ENCODE results near the gene DNAJC5G. TPM values are rescaled to one million over a fixed set of nuclear protein-coding genes. Genes with fewer than 3 reads are reported as not detected.

Gene DNAJC5G
- polyA plus RNA-seq, 3 donors, result not detected

- Histone ChIP-seq H3K4me1 (ENCODE audit: control insufficient read depth in 1 of 2, insufficient read depth in 2 of 2, low read length in 2 of 2) (peaks cover 26 to 38% of the 10 kb centered on the region in 2 donors), H3K27me3 (ENCODE audit: control insufficient read depth in 2 of 2, insufficient read depth in 2 of 2, low read length in 2 of 2) (peaks cover 60 to 73% of the 10 kb centered on the region in 2 donors), H3K4me2 (replicated peaks; ENCODE audit: extremely low read depth, low read length, poor library complexity, severe bottlenecking) (peak overlapping the region; percentile 96), H3K9ac (ENCODE audit: insufficient read depth, low read length, poor library complexity, severe bottlenecking) (no peak overlapping the region), H2AFZ (ENCODE audit: insufficient read depth, low read depth, low read length, poor library complexity, severe bottlenecking) (peak overlapping the region; percentile 84), H3K79me2 (ENCODE audit: insufficient read depth, low read length) (no peaks in the 10 kb centered on the region), H4K20me1 (ENCODE audit: insufficient read depth, low read length) (no peaks in the 10 kb centered on the region), H3K4me3 (replicated peaks in 1 of 3; ENCODE audit: low read depth in 2 of 3, low read length in 3 of 3) (peak overlapping the region in 2 of 3 experiments; percentile 36 to 74), H3K9me3 (replicated peaks in 1 of 2; ENCODE audit: control insufficient read depth in 1 of 2, insufficient read depth in 1 of 2, low read length in 2 of 2) (peaks cover 0 to 36% of the 10 kb centered on the region in 2 donors), H3K27ac (ENCODE audit: low read depth in 1 of 2, low read length in 2 of 2) (no peak overlapping the region), H3K36me3 (replicated peaks in 1 of 2; ENCODE audit: control insufficient read depth in 1 of 2, insufficient read depth in 2 of 2, low read length in 2 of 2) (no peaks in the 10 kb centered on the region)
- Mint-ChIP-seq H3K9me3 (peaks cover 0 to 18% (median 13%) of the 10 kb centered on the region in 7 donors), H3K4me3 (peak overlapping the region; percentile 81 to 97), H3K27me3 (ENCODE audit: low read depth in 3 of 3) (peaks cover 29 to 34% (median 29%) of the 10 kb centered on the region in 3 donors), H3K36me3 (peaks cover 10 to 22% of the 10 kb centered on the region in 2 donors), H3K27ac (peak overlapping the region in 3 of 7 donors; percentile 11 to 75 (median 42)), H3K4me1 (peaks cover 29% of the 10 kb centered on the region)
- intact Hi-C loops (cut with micrococcal nuclease), result no loop called here
- TF ChIP-seq CTCF (IDR thresholded peaks at IDR 0.05), result no peak
- WGBS (ENCODE audit: insufficient coverage), result 3% methylated on average over 22 of the region's 46 CpGs
- DNase-seq, result no peak
These were observed 11.7 kb upstream of the DNAJC5G start for GRCh38 chr2:27263287-27264252.

- Histone ChIP-seq H3K4me1 (ENCODE audit: control insufficient read depth in 1 of 2, insufficient read depth in 2 of 2, low read length in 2 of 2) (peaks cover 26 to 38% of the 10 kb centered on the region in 2 donors), H3K4me3 (replicated peaks in 1 of 3; ENCODE audit: low read depth in 2 of 3, low read length in 3 of 3) (peak overlapping the region; percentile 24 to 74 (median 43)), H3K9ac (ENCODE audit: insufficient read depth, low read length, poor library complexity, severe bottlenecking) (peak overlapping the region; percentile 19), H3K4me2 (replicated peaks; ENCODE audit: extremely low read depth, low read length, poor library complexity, severe bottlenecking) (peak overlapping the region; percentile 96), H3K27me3 (ENCODE audit: control insufficient read depth in 2 of 2, insufficient read depth in 2 of 2, low read length in 2 of 2) (peaks cover 60 to 70% of the 10 kb centered on the region in 2 donors), H2AFZ (ENCODE audit: insufficient read depth, low read depth, low read length, poor library complexity, severe bottlenecking) (peak overlapping the region; percentile 84), H3K36me3 (replicated peaks in 1 of 2; ENCODE audit: control insufficient read depth in 1 of 2, insufficient read depth in 2 of 2, low read length in 2 of 2) (no peaks in the 10 kb centered on the region), H4K20me1 (ENCODE audit: insufficient read depth, low read length) (no peaks in the 10 kb centered on the region), H3K27ac (ENCODE audit: low read depth in 1 of 2, low read length in 2 of 2) (no peak overlapping the region), H3K79me2 (ENCODE audit: insufficient read depth, low read length) (no peaks in the 10 kb centered on the region), H3K9me3 (replicated peaks in 1 of 2; ENCODE audit: control insufficient read depth in 1 of 2, insufficient read depth in 1 of 2, low read length in 2 of 2) (peaks cover 0 to 36% of the 10 kb centered on the region in 2 donors)
- peaks cover 10 to 22% of the 10 kb centered on the region in 2 donors for H3K36me3 Mint-ChIP-seq
- peak overlapping the region in 2 of 7 donors; percentile 5 to 11 for H3K27ac Mint-ChIP-seq
- 1% methylated on average over 25 of the region's 38 CpGs for WGBS (ENCODE audit: insufficient coverage)
- H3K9me3 Mint-ChIP-seq, result peaks cover 0 to 18% (median 13%) of the 10 kb centered on the region in 7 donors
- peak overlapping the region; percentile 81 to 97 for H3K4me3 Mint-ChIP-seq
- intact Hi-C loops (cut with micrococcal nuclease), result no loop called here
- peaks cover 29% of the 10 kb centered on the region for H3K4me1 Mint-ChIP-seq
- H3K27me3 Mint-ChIP-seq (ENCODE audit: low read depth in 3 of 3), result peaks cover 22 to 28% (median 24%) of the 10 kb centered on the region in 3 donors
- no peak for TF ChIP-seq CTCF (IDR thresholded peaks at IDR 0.05)
- DNase-seq, result peak in 1 of 3 donors; percentile 26
These were observed 10.9 kb upstream of the DNAJC5G start for GRCh38 chr2:27264253-27264752.

All from CD14-positive monocyte (primary cell).